OCI-LY3 (cell line): Measurements from ENCODE around the gene PRMT7.

ENCODE experiments used
- H2AFZ ChIP-seq: fragments of 200-600, 300-600 bp; shearing (Covaris generic); 2 replicates; pipeline ENCODE4 v1.6.0; 2014; ENCODE audit warnings: antibody characterized with exemption, low read depth, low read length
- H3K27ac ChIP-seq: fragments of 200-600, 300-600 bp; sonication (generic); 2 replicates; pipeline ENCODE4 v1.5.1; 2014; ENCODE audit warnings: mild to moderate bottlenecking, low read length, moderate library complexity, mixed read lengths
- H3K27me3 ChIP-seq: fragments of 200-600, 300-600 bp; sonication (generic); 2 replicates; pipeline ENCODE4 v1.6.1; 2014; ENCODE audit warnings: low read depth, low read length, mixed read lengths
- H3K36me3 ChIP-seq: fragments of 200-600, 300-600 bp; sonication (generic); replicated peaks from 2 replicates; pipeline ENCODE3; 2014; ENCODE audit warnings: low read depth, low read length, mixed read lengths
- H3K4me1 ChIP-seq: fragments of 300-600, 200-600 bp; sonication (generic); 2 replicates; pipeline ENCODE4 v1.6.1; 2014; ENCODE audit warnings: low read length, mixed read lengths
- H3K4me2 ChIP-seq: fragments of 200-600, 300-600 bp; sonication (generic); 2 replicates; pipeline ENCODE4 v1.6.1; 2014; ENCODE audit warnings: low read length, mixed read lengths
- H3K4me3 ChIP-seq: fragments of 300-600, 200-600 bp; sonication (generic); 2 replicates; pipeline ENCODE4 v1.5.1; 2014; ENCODE audit warnings: antibody characterized with exemption, mild to moderate bottlenecking, low read length, moderate library complexity
- H3K79me2 ChIP-seq: fragments of 300-600, 200-600 bp; shearing (Covaris generic); 2 replicates; pipeline ENCODE4 v1.6.1; 2014; ENCODE audit warnings: mild to moderate bottlenecking, low read length, mixed read lengths
- H3K9ac ChIP-seq: fragments of 300-600, 200-600 bp; shearing (Covaris generic); 2 replicates; pipeline ENCODE4 v1.6.0; 2014; ENCODE audit warnings: mild to moderate bottlenecking, low read length, moderate library complexity
- H3K9me3 ChIP-seq: fragments of 200-600, 300-600 bp; shearing (Covaris generic); 2 replicates; pipeline ENCODE4 v1.6.1; 2014; ENCODE audit warnings: low read length, mixed read lengths; ENCODE audit not compliant: insufficient read depth
- H4K20me1 ChIP-seq: fragments of 200-600, 300-600 bp; sonication (generic); 2 replicates; pipeline ENCODE4 v1.6.1; 2016; ENCODE audit warnings: low read length, mixed read lengths; ENCODE audit not compliant: insufficient read depth
- CTCF ChIP-seq: fragments of 200-600, 300-600 bp; sonication (generic); IDR thresholded peaks from 2 replicates; pipeline ENCODE4 v1.5.1; 2014; ENCODE audit warnings: antibody characterized with exemption, low read length, low read depth
- EZH2phosphoT487 ChIP-seq: fragments of 200-600 bp; shearing (Covaris generic); IDR thresholded peaks from 2 replicates; pipeline ENCODE4 v1.6.1; 2018; ENCODE audit warnings: antibody characterized with exemption, mixed run types, low read depth

The PRMT7 gene

DNA sequence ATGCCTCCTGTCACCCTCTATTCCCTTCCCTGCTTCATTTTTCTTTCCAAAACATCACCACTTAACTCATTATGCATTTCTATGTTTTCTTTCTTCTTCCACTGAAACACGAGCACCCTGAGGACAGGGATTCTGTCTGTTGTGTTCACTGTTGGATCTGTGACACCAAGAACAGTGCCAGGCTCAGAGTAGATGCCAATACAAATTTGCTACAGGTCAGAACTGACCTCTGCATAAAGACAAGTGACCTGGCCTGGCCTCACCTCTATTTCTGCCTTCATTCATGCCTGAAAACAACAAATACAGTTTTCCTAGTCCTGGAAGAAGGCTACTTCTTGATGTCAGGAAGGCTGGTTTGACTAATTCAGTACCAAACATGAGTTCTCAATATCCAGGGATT lies 92.4 kb downstream of the PRMT7 start:
- H3K27me3 ChIP-seq: no peaks in the 10 kb centered on the region
- no peak overlapping the region for H3K4me2 ChIP-seq
- no peak overlapping the region for H3K27ac ChIP-seq
- H3K9me3 ChIP-seq: no peaks in the 10 kb centered on the region
- no peaks in the 10 kb centered on the region for H4K20me1 ChIP-seq
- TF ChIP-seq CTCF (no peak), EZH2phosphoT487 (no peak)
- no peak overlapping the region for H3K9ac ChIP-seq
- H3K4me3 ChIP-seq: no peak overlapping the region
- no peaks in the 10 kb centered on the region for H3K79me2 ChIP-seq
- H3K4me1 ChIP-seq: peaks cover 7% of the 10 kb centered on the region
- H2AFZ ChIP-seq: no peak overlapping the region
- no peaks in the 10 kb centered on the region for H3K36me3 ChIP-seq

GRCh38 chr16:68403704-68404103 lies 92.9 kb downstream of the PRMT7 start:
- no peaks in the 10 kb centered on the region for H4K20me1 ChIP-seq
- no peaks in the 10 kb centered on the region for H3K9me3 ChIP-seq
- no peak overlapping the region for H3K4me2 ChIP-seq
- H3K4me3 ChIP-seq: no peak overlapping the region
- H3K9ac ChIP-seq: no peak overlapping the region
- TF ChIP-seq CTCF (no peak), EZH2phosphoT487 (no peak)
- H3K79me2 ChIP-seq: no peaks in the 10 kb centered on the region
- H2AFZ ChIP-seq: no peak overlapping the region
- no peaks in the 10 kb centered on the region for H3K36me3 ChIP-seq
- no peak overlapping the region for H3K27ac ChIP-seq
- no peaks in the 10 kb centered on the region for H3K27me3 ChIP-seq
- peaks cover 7% of the 10 kb centered on the region for H3K4me1 ChIP-seq

DNA sequence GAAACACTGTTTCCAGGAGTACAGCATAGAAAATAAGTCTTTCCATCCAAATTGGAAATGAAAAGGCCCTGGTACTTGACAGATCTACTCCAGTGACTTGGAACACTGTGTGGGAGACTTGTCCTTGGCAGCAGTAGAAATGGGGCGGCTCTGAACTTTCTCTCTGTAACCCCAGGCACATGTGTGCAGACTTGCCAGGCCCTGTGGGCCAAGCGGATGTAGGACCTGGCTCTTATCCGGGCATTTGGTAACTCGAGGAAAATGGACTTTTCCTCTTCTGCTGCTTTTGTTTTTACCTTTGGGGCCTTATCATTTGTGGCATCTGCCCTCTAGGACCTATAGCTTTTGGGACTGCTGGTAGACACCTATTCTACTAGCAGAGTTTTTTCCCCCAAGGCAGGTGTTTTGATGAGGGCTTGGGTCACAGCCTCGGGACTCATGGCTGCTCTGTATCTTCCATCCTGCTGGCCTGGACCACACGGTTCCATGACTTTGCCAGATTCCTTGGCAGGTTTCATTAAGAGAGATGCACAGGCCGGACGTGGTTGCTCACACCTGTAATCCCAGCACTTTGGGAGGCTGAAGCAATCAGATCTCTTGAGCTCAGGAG lies 94.0 kb downstream of the PRMT7 start:
- Histone ChIP-seq H3K4me2 (no peak overlapping the region), H3K79me2 (no peaks in the 10 kb centered on the region), H3K4me1 (peaks cover 8% of the 10 kb centered on the region), H3K27me3 (no peaks in the 10 kb centered on the region), H3K36me3 (no peaks in the 10 kb centered on the region), H4K20me1 (no peaks in the 10 kb centered on the region), H3K9me3 (no peaks in the 10 kb centered on the region), H3K9ac (no peak overlapping the region), H2AFZ (no peak overlapping the region), H3K27ac (no peak overlapping the region), H3K4me3 (no peak overlapping the region)
- no peak for TF ChIP-seq CTCF
- TF ChIP-seq EZH2phosphoT487: no peak

GRCh38 chr16:68406458-68407152 lies 95.8 kb downstream of the PRMT7 start:
- H3K27me3 ChIP-seq: no peaks in the 10 kb centered on the region
- peaks cover 23% of the 10 kb centered on the region for H3K4me1 ChIP-seq
- no peaks in the 10 kb centered on the region for H4K20me1 ChIP-seq
- H3K9ac ChIP-seq: no peak overlapping the region
- no peaks in the 10 kb centered on the region for H3K9me3 ChIP-seq
- H3K27ac ChIP-seq: no peak overlapping the region
- no peak overlapping the region; the same call in 1 of the 2 replicates for H3K4me3 ChIP-seq
- H3K4me2 ChIP-seq: peak overlapping the region; percentile 44
- no peak for TF ChIP-seq EZH2phosphoT487
- no peak for TF ChIP-seq CTCF
- H3K36me3 ChIP-seq: no peaks in the 10 kb centered on the region
- H2AFZ ChIP-seq: no peak overlapping the region
- no peaks in the 10 kb centered on the region for H3K79me2 ChIP-seq
